ENCODE results near the gene SDK2.

DNA sequence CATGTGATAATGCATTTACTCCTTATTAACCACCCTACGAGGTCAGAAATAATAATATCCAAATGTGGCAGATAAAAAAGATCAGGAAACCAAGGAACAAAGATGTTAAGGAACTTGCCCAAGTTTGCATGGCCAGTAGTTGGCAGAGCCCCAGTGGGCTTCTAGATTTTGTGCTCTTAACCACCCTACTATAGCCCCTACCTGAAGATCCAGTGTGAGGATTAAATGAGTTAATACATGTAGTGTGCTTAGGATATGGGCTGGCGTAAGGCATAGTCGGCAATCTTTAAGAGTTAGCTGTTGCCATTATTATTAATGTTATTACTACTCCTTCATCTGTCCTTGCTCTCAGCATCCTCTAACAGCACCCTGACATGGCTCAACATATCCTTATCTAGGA lies 153.4 kb downstream of the SDK2 start:
- TF ChIP-seq POLR2AphosphoS5 (IDR thresholded peaks at IDR 0.05; ENCODE audit: low read depth, low read length) (no peak), REST (IDR thresholded peaks at IDR 0.05; ENCODE audit: insufficient read depth in 1 of 2, low read depth in 2 of 2, low read length in 2 of 2) (no peak)
